Heart right ventricle (tissue), 16 donors: ENCODE results near the gene MEGF11. TPM values are rescaled to one million over a fixed set of nuclear protein-coding genes. Genes with fewer than 3 reads are reported as not detected.

Source experiments
- ATAC-seq, 8 donors: fragments of 200-7000 bp; cut with Tn5 transposase; one replicate each; pipeline ENCODE4 v1.9.1; 2020; ENCODE audit warnings: mild to moderate bottlenecking in 8 of 8, moderate library complexity in 8 of 8, moderate number of reproducible peaks in 1 of 8
- DNase-seq, 2 donors: peaks; one replicate each; pipeline ENCODE4 v3.0.0-alpha.2; 2020
- H3K27ac ChIP-seq, 10 donors: fragments of 200-600 bp; sonication (generic) in 2 of 10; one replicate each; pipeline versions ENCODE4 v1.5.0 to v1.8.0; 2020 to 2022; ENCODE audit warnings: mild to moderate bottlenecking in 3 of 10
- H3K27me3 ChIP-seq, 7 donors: fragments of 200-600 bp; one replicate each; pipeline ENCODE4 v1.8.0; 2021 to 2022; ENCODE audit warnings: mild to moderate bottlenecking in 2 of 7
- H3K36me3 ChIP-seq, 9 donors: fragments of 200-600 bp; sonication (generic) in 1 of 9; one replicate each; pipeline versions ENCODE4 v1.5.0 to v1.8.0; 2020 to 2022; ENCODE audit warnings: mild to moderate bottlenecking in 2 of 9
- H3K4me1 ChIP-seq, 9 donors: fragments of 200-600 bp; sonication (generic) in 1 of 9; one replicate each; pipeline versions ENCODE4 v1.5.0 to v1.8.0; 2020 to 2022; ENCODE audit warnings: mild to moderate bottlenecking in 4 of 9
- H3K4me3 ChIP-seq, 10 donors: fragments of 200-600 bp; sonication (generic) in 2 of 10; one replicate each; pipeline versions ENCODE4 v1.5.0 to v1.8.0; 2020 to 2022; ENCODE audit warnings: mild to moderate bottlenecking in 7 of 10, moderate library complexity in 2 of 10
- H3K9me3 ChIP-seq, 11 donors: fragments of 200-600 bp in 10 of 11; sonication (generic) in 2 of 11; one replicate each; pipeline versions ENCODE4 v1.5.0 to v1.8.0; 2013 to 2022; ENCODE audit warnings: mild to moderate bottlenecking in 2 of 11, control low read depth in 1 of 11, moderate library complexity in 1 of 11
- WGBS, 2 donors: extraction: QIAGEN DNeasy Blood & Tissue Kit; methylation state at CpG; one replicate each; pipeline ENCODE4 v1.1.7; 2013; ENCODE audit warnings: inconsistent platforms in 1 of 2; 5-methylcytosine and 5-hydroxymethylcytosine counted together
- intact Hi-C, 10 donors: fragments of 100-400 bp; cut with DNase I; formaldehyde crosslinking; loops; one replicate each; pipeline versions ENCODE4 v1.11.1 to v1.14.2; 2022
- polyA plus RNA-seq, 2 donors: library from polyadenylated mRNA; stranded (reverse); fragments of 200-250 nt; gene quantifications; one replicate each; pipeline ENCODE4 v1.2.3, GENCODE V29; 2013
- total RNA-seq, 10 donors: library from RNA; stranded (reverse); fragmentation: NEBNext Ultra II Directional in 3 of 10; extraction: Animal tissue kit (Norgen Biotek cat#: 25700) in 3 of 10; gene quantifications; one replicate each; pipeline versions ENCODE4 v1.2.1 to v1.2.4, GENCODE V29; 2021 to 2023
- TF ChIP-seq, protein P1 (sequence below), 9 donors: fragments of 200-600 bp; sonication (generic) in 2 of 9; IDR thresholded peaks; one replicate each; pipeline versions ENCODE4 v1.5.0 to v1.8.0; 2021 to 2022; ENCODE audit warnings: antibody characterized with exemption in 9 of 9, mild to moderate bottlenecking in 5 of 9, moderate library complexity in 1 of 9
- donor health status: Arrhythmogenic right ventricular cardiomyopathy.
- donor health status: ischemic (EF 13 %, LVEDD 7.1; RV severe dilation, severe dysfunction).
- donor health status: healthy with polysubstance abuse.
- donor health status: DM: no; HTN: yes; CAD: no.
- donor health status: DM: no; HTN: no; CAD: no.
- donor health status: ischemic (EF 25% LVEDD 6.9; RV normal size, moderate dysfunction).
- donor health status: ischemic (EF 25% LVEDD 5.7; RV mildly dilated, moderate dysfunction).
- donor health status: healthy.
- donor health status: DM: yes; HTN: yes; CAD: no.
- donor health status: Ischemic cardiomyopathy.
- donor health status: ischemic (EF 35%, LVEDD 5.7; RV mildly dilated, moderate dysfunction).
- donor health status: nonischemic (EF 11% LVEDD 7.7; RV severe dilation, severe dysfunction).
- donor health status: DM: yes; HTN: yes; CAD: no.
- donor health status: PGD.
- donor health status: ischemic (EF 29% LVEDD 5.4; RV normal size, mild dysfunction).
- donor health status: nonischemic (EF 23%, LVEDD 6.1; RV moderate dilation, normal function).

MEGF11 gene
- total and polyA plus RNA-seq, 12 donors, result 0.03 TPM; not detected in 11

DNA sequence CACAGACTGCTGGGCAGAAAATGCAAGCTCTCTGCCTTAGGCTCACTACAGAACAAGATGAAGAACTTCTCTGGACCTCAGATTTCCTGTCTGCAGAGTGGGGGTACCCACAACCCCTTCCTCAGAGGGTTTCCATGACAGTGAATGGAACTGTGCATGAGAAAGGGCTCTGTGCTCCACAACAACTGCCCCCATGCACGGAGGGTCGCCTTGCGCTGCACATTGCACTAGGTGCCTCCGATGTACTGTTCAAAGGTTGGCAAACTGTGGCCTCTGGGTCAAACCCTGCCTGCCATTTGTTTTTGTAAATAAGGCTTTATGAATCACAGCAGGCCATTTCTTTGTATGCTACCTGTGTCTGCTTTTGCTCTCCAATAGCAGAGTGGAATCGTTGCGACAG, 212.3 kb downstream of the MEGF11 start:
- ATAC-seq, result no peak

DNA sequence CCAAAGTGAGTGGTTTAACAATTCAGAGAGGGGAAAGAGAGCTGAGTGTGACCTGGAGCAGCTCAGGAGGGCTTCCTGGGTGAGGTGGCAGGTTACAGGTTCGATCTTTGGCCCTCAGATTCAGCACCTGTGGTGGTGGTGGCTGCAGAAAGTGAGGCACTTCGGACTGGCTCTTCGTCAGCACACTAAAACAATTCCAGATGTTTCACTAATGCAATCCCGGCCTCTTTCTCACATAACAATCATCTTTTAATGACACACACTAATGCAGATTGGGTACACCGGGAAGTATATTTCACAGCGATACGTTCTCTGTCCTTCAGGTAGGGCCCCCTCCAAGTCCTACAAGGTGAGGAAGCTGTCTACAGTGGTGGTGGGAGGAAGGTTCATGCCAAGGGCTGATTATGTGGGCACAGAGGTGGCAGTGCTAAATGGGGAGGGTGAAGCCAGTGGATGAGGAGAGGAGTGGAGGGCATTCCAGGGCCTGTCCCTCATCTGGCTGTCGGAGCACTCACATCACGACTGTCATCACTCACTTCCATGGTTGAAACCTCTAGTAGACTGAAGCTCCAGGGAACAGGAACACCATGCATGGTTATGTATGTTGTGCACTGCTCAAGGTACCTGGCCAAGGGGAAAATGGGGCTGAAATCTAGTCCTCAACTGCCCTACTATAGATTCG, 213.2 kb downstream of the MEGF11 start:
- intact Hi-C loops, result loop anchor here in 1 of 10 donors (10.0 kb wide), 1 partner anchor 114 kb away; no protein-coding TSS in a partner anchor
- Histone ChIP-seq H3K27me3 (peaks cover 0 to 62% (median 50%) of the 10 kb centered on the region in 7 donors), H3K27ac (no peak overlapping the region), H3K36me3 (no peaks in the 10 kb centered on the region), H3K4me3 (no peak overlapping the region), H3K4me1 (peaks cover 0 to 5% (median 0%) of the 10 kb centered on the region in 9 donors), H3K9me3 (peaks cover 0 to 6% (median 0%) of the 10 kb centered on the region in 11 donors)
- DNase-seq (no peak), ATAC-seq (peak in 5 of 8 donors; percentile 46 to 88 (median 74))
- 62 to 70% methylated on average over 10 of the region's 10 CpGs for WGBS, 2 donors
- TF ChIP-seq, protein P1, sequence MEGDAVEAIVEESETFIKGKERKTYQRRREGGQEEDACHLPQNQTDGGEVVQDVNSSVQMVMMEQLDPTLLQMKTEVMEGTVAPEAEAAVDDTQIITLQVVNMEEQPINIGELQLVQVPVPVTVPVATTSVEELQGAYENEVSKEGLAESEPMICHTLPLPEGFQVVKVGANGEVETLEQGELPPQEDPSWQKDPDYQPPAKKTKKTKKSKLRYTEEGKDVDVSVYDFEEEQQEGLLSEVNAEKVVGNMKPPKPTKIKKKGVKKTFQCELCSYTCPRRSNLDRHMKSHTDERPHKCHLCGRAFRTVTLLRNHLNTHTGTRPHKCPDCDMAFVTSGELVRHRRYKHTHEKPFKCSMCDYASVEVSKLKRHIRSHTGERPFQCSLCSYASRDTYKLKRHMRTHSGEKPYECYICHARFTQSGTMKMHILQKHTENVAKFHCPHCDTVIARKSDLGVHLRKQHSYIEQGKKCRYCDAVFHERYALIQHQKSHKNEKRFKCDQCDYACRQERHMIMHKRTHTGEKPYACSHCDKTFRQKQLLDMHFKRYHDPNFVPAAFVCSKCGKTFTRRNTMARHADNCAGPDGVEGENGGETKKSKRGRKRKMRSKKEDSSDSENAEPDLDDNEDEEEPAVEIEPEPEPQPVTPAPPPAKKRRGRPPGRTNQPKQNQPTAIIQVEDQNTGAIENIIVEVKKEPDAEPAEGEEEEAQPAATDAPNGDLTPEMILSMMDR (IDR thresholded peaks at IDR 0.05), result no peak

More for the DNA sequence above, 212.3 kb downstream of the MEGF11 start:
- no peak overlapping the region for H3K27ac ChIP-seq
- peaks cover 0 to 5% (median 0%) of the 10 kb centered on the region in 9 donors for H3K4me1 ChIP-seq
- no peaks in the 10 kb centered on the region for H3K36me3 ChIP-seq
- DNase-seq, result no peak
- H3K9me3 ChIP-seq, result peaks cover 0 to 6% (median 0%) of the 10 kb centered on the region in 11 donors
- H3K4me3 ChIP-seq, result no peak overlapping the region
- intact Hi-C loops, result loop anchor here in 1 of 10 donors (10.0 kb wide), 1 partner anchor 114 kb away; no protein-coding TSS in a partner anchor
- peaks cover 0 to 62% (median 47%) of the 10 kb centered on the region in 7 donors for H3K27me3 ChIP-seq
- TF ChIP-seq, protein P1 (IDR thresholded peaks at IDR 0.05), result no peak
- 86% methylated on average over 6 of the region's 6 CpGs for WGBS, 2 donors

DNA sequence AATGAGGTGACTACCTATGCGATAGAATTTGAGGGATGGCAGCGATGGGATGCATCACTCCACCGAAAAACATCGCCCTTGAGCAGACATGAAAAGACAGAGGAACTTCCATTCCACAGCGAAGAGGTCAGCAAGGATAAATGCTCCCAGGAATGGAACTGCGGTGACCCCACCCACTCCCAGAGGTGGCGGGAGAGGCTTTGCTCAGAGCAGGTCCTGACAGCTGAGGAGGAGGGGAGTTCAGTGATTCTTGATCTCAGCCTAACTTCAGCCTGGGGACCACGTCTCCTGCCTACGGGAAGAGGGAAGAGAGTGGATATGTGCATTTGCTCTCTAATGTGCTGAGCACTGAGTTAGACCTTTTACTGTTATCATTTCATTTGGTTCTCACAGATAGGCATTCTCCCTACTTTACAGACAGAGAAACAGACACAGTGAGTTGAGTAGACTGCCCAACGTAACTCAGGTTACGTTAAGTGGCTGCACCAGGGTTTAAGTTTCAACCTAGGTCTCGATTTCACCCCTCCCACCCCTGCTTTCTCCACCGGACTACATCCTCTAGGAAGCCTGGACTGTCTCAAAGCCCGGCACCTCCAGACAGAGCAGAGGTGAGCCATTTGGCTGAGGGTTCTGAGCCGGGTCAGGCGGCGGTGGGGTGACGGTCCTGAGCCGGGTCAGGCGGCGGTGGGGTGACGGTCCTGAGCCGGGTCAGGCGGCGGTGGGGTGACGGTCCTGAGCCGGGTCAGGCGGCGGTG, 214.3 kb downstream of the MEGF11 start:
- 39 to 41% methylated on average over 22 to 24 of the region's 29 CpGs for WGBS, 2 donors
- Histone ChIP-seq H3K9me3 (no peaks in the 10 kb centered on the region), H3K27ac (no peak overlapping the region), H3K27me3 (peaks cover 0 to 60% (median 52%) of the 10 kb centered on the region in 7 donors), H3K4me1 (peaks cover 0 to 5% (median 0%) of the 10 kb centered on the region in 9 donors), H3K4me3 (no peak overlapping the region), H3K36me3 (no peaks in the 10 kb centered on the region)
- TF ChIP-seq, protein P1 (IDR thresholded peaks at IDR 0.05), result no peak
- intact Hi-C loops, result no loop called here
- no peak for ATAC-seq
- no peak for DNase-seq

DNA sequence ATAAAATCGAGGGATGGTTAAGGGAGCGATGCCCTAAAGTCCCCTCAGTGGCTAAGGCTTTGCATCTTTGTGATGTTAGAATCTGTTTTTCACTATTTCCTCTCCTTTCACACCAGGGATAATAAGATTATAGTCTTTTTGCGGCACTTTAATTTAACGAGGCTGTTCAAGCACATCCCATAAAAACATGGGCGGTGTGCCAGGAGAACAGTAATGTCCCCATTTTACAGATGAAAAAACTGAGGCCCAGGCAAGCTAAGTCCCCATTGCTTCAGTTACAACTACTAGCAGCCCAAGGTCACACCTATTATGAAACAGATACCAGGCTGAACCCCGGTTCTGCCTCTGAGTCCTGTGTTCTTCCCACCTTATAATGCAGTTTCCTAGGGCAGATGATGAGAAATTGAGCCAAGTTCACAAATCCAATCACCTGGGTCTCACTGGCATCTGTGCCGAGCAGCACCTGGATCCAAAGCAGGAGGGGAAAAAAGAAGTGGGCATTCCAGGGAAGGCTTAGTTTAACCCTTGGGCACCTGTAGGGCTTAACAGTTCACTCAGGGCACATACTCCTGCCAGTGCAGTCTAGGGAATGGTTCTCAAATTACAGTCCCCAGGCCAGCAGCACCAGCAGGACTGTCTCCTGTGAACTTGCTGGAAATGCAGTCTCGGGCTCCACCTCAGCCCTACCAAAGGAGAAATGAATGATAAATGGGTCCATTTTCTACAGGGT, 215.0 kb downstream of the MEGF11 start:
- intact Hi-C loops, result no loop called here
- WGBS, 2 donors, result 65 to 69% methylated on average over 8 of the region's 8 CpGs
- Histone ChIP-seq H3K27me3 (peaks cover 0 to 59% (median 52%) of the 10 kb centered on the region in 7 donors), H3K4me3 (no peak overlapping the region), H3K36me3 (no peaks in the 10 kb centered on the region), H3K4me1 (peaks cover 0 to 5% (median 0%) of the 10 kb centered on the region in 9 donors), H3K27ac (no peak overlapping the region), H3K9me3 (no peaks in the 10 kb centered on the region)
- no peak for ATAC-seq
- TF ChIP-seq, protein P1 (IDR thresholded peaks at IDR 0.05), result no peak
- no peak for DNase-seq
